Measurements from ENCODE around the gene SPATA24.

Gene SPATA24

GRCh38 chr5:139383275-139383992 lies 20.5 kb downstream of the SPATA24 start, which contains the start of gene SLC23A1:
SLC23A1 (minus strand) TSS chr5:139383297; CDS start chr5:139383253, 44 bp downstream.
- Histone ChIP-seq H3K36me3 (replicated peaks) (no peaks in the 10 kb centered on the region), H3K4me3 (ENCODE audit: low read depth, low read length) (no peak within 1 kb of the TSS), H3K27me3 (replicated peaks) (no peaks in the 10 kb centered on the region), H3K27ac (no peak within 1 kb of the TSS)
- no peak for DNase-seq
- TF ChIP-seq, protein P1, sequence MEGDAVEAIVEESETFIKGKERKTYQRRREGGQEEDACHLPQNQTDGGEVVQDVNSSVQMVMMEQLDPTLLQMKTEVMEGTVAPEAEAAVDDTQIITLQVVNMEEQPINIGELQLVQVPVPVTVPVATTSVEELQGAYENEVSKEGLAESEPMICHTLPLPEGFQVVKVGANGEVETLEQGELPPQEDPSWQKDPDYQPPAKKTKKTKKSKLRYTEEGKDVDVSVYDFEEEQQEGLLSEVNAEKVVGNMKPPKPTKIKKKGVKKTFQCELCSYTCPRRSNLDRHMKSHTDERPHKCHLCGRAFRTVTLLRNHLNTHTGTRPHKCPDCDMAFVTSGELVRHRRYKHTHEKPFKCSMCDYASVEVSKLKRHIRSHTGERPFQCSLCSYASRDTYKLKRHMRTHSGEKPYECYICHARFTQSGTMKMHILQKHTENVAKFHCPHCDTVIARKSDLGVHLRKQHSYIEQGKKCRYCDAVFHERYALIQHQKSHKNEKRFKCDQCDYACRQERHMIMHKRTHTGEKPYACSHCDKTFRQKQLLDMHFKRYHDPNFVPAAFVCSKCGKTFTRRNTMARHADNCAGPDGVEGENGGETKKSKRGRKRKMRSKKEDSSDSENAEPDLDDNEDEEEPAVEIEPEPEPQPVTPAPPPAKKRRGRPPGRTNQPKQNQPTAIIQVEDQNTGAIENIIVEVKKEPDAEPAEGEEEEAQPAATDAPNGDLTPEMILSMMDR (IDR thresholded peaks at IDR 0.05; ENCODE audit: low read depth, low read length, missing control alignments) = no peak
- in situ Hi-C loops (cut with HindIII; ENCODE audit: low pct_ligation_motif_present, low sequenced_read_pairs) = no loop called here

DNA sequence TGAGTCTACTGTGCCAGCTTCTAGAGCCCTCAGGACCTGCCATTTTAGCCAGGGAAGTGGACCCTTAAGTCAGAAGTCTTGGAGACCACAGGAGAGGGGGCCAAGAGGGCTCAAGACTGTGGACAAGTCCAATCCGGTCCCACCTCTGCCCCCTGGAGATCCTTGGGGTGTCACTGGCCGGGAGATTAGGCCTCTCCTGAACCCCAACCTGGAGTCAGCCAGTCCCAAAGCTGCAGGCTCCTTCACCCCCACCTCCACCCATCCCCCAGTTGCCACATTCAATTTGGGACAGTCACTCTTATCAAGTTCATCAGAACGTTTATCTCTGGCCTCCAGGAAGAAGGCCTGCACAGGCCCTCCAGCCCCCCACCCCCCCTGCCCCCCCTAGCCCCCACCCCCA lies 21.1 kb downstream of the SPATA24 start:
- Histone ChIP-seq H3K36me3 (replicated peaks) (no peaks in the 10 kb centered on the region), H3K27me3 (replicated peaks) (no peaks in the 10 kb centered on the region), H3K27ac (no peak overlapping the region), H3K4me3 (ENCODE audit: low read depth, low read length) (no peak overlapping the region)
- in situ Hi-C loops (cut with HindIII; ENCODE audit: low pct_ligation_motif_present, low sequenced_read_pairs) = no loop called here
- TF ChIP-seq, protein P1 (IDR thresholded peaks at IDR 0.05; ENCODE audit: low read depth, low read length, missing control alignments) = no peak
- DNase-seq = no peak

GRCh38 chr5:139381837-139382761 lies 21.8 kb downstream of the SPATA24 start:
- no peak for DNase-seq
- in situ Hi-C loops (cut with HindIII; ENCODE audit: low pct_ligation_motif_present, low sequenced_read_pairs) = no loop called here
- Histone ChIP-seq H3K36me3 (replicated peaks) (no peaks in the 10 kb centered on the region), H3K4me3 (ENCODE audit: low read depth, low read length) (no peak overlapping the region), H3K27ac (no peak overlapping the region), H3K27me3 (replicated peaks) (no peaks in the 10 kb centered on the region)
- TF ChIP-seq, protein P1 (IDR thresholded peaks at IDR 0.05; ENCODE audit: low read depth, low read length, missing control alignments) = no peak

DNA sequence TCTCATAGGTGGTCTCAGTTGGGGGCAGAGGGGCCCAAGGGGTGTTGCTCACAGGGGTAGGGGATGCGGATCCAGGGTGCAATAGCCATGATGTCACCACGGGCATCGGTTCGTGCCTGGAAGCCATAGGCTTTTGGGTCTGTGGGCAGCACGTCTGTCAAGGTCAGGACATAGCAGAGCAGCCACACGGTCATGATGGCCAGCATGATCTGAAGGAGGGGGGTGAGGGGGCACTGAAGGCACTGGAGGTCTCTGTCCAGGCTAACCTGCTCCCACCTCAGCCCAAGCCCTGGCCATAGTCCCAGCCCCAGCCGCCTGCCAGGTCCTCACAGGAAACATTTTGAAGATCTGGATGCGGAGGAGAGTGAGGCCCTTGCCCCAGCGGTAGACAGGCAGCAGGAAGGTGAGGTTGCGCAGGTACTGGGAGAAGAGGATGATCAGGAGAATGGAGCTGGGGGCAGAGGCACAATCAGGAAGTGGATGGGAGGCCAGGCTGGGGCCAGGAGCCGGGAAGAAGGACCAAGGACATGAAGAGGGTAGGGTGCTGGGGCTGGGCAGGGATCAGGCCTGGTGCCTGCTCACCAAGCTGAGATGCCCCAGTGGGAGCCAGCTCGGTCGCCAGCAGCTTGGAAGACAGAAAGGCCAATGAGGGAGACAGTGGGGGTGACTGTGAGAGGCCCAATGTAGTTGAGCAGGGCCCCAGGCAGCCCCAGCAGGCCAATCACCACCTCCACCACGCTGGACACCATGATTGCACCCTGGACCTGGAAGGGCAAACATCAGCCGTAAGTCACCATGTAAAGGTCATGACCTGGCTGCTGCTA lies 24.1 kb downstream of the SPATA24 start:
- Histone ChIP-seq H3K27ac (no peak overlapping the region), H3K4me3 (ENCODE audit: low read depth, low read length) (no peak overlapping the region), H3K27me3 (replicated peaks) (no peaks in the 10 kb centered on the region), H3K36me3 (replicated peaks) (no peaks in the 10 kb centered on the region)
- no peak for DNase-seq
- TF ChIP-seq, protein P1 (IDR thresholded peaks at IDR 0.05; ENCODE audit: low read depth, low read length, missing control alignments) = no peak
- in situ Hi-C loops (cut with HindIII; ENCODE audit: low pct_ligation_motif_present, low sequenced_read_pairs) = no loop called here

GRCh38 chr5:139378941-139379361 lies 24.9 kb downstream of the SPATA24 start:
- in situ Hi-C loops (cut with HindIII; ENCODE audit: low pct_ligation_motif_present, low sequenced_read_pairs) = no loop called here
- Histone ChIP-seq H3K4me3 (ENCODE audit: low read depth, low read length) (no peak overlapping the region), H3K27me3 (replicated peaks) (no peaks in the 10 kb centered on the region), H3K27ac (no peak overlapping the region), H3K36me3 (replicated peaks) (no peaks in the 10 kb centered on the region)
- no peak for DNase-seq
- TF ChIP-seq, protein P1 (IDR thresholded peaks at IDR 0.05; ENCODE audit: low read depth, low read length, missing control alignments) = no peak

Measured in brain microvascular endothelial cell (primary cell).